Amniotic stem cell (primary cell): ENCODE data around the gene BROX.
"Not testable (repeated sequence)": the region's sequence is repeated elsewhere in the genome, so short reads cannot be mapped to it uniquely, and the experiment has no call there.

Experiments
- DNase-seq: peaks from one replicate; lab custom pipeline; 2025; lab: John Stamatoyannopoulos, UW

BROX gene, protein sequence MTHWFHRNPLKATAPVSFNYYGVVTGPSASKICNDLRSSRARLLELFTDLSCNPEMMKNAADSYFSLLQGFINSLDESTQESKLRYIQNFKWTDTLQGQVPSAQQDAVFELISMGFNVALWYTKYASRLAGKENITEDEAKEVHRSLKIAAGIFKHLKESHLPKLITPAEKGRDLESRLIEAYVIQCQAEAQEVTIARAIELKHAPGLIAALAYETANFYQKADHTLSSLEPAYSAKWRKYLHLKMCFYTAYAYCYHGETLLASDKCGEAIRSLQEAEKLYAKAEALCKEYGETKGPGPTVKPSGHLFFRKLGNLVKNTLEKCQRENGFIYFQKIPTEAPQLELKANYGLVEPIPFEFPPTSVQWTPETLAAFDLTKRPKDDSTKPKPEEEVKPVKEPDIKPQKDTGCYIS

DNA sequence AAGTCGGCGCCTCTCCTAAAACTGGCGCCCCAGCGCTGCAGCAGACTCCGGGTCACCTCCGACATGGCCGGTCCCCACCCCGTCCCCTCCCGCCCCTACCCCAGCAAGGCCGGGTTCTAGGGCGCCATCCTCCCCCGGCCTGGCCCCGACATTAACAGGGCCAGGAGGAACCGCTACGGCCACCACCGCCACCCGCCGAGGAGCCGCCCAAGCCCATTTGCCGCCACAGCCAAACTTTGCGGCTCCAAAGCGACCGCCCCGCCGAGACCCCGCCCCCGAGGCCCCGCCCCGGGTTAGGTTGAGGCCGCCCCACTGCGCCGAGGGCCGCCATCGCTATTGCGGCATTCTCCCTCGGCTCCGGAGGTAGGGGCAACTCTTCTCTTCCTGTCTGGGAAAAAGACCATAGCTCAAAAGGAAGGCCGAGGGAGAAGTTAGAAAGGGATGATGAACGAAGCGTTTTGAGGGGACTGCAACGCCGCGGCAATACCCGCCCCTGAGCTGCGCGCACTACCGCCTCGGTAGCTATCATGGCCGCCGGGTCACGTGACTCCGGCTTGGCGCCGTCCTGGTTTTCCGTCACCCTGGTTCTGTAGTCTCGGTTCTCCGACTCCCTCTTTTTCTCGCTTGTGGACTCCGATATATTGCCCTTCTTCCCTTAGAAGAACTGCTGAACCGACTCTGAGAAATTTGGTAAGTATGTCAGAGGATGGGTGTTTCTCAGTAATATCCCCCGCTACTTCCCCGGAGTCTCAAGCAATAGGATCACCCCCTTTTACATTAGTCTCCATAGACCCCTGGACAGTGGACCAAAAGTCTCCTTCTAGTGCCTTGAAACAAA is at the start of gene BROX, which contains the start of gene AIDA:
Gene BROX, plus strand, starts transcription at position 312 of the 838 bp plus-strand sequence. CDS start 3,136 bp downstream, outside the sequence.
Gene AIDA, minus strand, starts transcription at position 239 of the 838 bp plus-strand sequence. Its CDS starts 174 bp downstream, at position 65.
- peak; percentile 65 for DNase-seq

DNA sequence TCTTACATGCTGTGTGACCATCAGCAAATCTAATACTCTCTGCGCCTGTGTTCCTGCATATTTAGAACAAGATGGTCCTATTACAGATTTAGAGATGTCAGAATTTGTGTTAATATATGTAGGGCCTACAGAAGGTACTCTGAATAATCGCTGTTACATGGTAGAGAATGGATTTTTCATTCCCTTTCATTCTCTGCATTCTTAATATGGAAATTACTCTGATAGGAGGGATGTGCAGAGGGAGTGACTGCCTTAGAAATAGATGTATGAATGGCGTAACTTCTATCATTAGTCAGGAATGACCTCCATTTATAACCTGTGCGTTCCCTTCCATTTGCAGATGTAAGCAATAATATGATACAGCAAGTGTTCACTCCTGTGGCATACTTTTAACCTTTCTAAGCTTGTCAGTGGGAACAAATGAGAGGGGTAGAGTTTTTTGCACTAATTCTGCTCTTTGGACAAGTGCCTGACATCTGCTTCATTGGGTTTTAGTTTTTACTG is 48.9 kb upstream of the BROX start:
- no peak for DNase-seq

DNA sequence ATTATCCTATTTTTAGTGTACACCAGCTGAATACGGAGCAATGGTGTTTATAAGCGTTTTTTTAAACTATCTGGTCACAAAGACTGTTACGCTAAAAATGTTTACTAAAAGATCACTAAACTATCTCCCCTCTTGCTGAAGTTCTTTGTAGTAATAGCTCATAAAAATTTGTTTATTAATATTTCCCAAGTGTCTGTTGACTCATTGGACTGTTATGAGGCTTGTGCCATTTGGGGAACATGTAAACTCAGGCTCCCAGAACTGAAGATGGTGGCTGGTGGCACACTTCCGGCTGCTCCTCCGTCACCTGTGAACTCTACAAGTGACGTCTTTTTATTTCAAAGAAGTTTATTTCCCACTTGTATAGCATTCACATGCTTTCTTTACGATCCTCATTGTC is 46.4 kb upstream of the BROX start:
- DNase-seq: no peak

DNA sequence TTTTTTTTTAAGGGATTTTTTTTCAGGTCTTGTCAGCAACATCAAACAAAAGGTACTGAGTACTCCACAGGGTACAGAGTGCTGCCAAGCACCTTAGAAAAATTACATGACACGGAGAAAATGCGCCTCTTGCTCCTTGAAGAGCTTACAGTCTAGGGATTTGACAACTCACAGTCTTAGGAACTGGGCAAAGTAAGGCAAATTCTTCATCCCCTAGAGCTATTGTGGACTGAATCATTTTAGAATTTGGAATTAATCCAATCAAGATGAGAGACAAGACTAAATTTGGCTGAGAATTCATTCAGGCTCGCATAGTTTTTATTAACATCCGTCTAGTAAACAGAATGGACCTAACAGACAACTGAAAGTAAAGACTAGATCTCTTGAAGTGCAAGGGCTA is 44.2 kb upstream of the BROX start:
- not testable (repeated sequence) for DNase-seq

DNA sequence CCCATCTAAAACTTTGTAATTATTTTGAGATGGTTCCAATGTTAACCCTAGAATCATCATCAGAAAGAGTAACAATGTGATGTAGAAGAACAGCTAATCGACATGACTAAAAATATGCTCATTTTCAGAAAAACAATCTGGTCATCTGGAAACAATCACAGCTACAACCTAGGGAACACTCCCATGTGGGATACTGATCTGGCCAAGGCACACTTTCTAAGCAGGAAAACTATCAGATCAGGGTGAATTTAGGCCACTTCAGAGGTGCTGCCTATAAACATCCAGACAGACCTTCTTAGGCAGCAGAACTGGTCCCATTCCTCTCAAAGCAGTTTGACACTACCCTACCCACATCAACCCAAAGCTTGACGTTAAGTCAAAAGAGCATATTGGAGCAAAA is 43.3 kb upstream of the BROX start:
- not testable (repeated sequence) for DNase-seq

DNA sequence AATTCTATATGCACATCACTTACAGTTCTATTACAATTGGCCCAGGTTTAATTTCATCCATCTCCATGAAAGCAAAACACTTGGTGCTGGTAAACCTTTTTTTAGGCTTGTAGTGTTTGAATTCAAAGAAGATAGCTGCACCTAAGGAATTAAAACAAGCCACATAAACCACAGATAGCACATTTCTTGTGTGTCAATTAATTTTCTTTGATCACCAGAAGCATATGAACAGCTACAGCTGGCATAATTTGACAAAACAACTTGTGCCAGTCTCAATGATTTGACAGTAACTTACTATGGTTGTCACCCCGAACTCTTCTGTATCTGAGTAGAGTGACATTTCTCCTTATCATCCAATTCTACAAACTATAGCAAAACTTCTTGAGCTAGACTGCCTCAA is 42.3 kb upstream of the BROX start:
- no peak for DNase-seq

DNA sequence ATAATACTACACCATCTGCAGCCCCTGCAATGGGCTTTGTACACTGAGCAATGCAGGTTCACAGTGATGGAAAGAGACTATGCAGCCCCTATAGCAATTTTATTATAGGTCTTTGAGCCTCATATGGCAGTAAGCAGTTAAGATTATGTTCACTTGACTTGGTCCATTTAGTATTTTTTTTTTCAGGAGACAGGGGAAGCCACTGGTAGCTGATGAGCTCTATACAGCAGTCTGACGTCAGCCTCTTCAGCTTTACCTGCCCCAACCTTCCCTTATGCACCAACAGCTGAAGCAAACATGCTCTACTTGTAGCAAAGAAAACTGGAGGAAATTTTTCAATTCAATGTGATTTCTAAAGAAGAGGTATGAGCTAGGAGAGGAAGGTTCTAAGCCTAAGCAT is 32.3 kb upstream of the BROX start:
- DNase-seq: no peak

DNA sequence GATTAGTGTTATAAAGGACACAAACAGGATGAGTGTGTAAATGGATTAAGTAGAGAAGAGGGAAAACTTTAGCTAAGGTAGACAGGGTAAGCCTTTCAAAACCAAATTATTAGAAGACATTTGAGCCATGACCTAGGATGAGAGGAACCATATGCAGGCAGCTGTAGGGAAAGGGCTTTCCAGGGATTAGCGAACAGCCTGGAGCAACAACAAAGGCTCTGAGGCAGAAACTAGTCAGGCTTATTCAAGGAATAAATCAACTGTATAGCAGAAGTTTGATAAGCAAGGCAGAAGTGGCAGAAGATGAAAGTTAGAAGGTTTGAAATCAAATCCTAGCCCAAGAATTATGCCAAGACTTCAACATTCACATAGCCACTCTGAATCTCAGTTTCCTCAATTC is 21.3 kb upstream of the BROX start:
- no peak for DNase-seq

DNA sequence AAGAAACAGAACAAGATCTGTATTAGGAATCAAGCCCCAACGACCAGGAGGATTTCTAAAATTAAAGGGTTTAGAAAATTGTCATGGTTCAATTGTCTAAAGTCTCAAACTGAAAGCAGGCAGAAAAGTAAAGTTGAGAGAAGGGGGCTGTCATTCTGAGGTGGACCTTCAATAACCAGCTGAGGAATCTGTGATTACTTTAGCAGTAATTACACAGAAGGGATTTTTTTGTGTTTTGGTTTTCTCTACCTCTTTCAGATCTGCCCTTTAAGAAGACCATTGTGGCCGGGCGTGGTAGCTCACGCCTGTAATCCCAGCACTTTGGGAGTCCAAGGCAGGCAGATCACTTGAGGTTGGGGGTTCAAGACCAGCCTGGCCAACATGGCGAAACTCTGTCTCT is 17.4 kb upstream of the BROX start:
- no peak for DNase-seq

DNA sequence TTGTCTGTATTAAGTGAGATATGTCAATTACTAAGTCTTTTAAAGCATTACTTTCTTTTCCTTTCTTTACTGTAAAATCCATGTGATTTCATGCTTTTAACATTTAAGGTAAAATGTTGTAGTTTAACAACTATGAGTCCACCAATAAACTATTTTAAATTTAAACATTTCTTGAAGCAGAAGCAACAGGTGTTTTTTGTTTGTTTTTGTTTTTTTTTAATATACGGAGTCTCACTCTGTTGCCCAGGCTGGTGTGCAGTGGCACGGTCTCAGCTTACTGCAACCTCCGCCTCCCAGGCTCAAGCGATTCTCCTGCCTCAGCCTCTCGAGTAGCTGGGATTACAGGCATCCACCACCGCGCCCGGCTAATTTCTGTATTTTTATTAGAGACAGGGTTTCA is 15.6 kb upstream of the BROX start:
- no peak for DNase-seq

DNA sequence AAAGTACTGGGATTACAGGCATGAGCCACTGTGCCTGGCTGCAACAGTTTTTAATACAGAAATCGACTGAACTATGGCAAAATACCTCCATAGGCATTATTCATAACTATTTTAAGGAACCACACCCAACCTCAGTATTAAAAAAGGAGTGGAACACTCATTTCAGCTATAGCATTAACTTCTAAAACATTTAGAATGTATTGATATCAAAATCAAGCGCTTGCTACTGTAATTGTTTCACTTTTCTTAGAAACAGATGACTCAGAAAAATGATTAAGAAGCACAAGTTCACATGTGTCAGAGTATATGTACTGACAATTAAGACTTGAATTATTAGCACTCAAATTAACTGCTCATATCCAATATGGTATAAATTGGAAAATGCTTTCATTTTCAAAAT is 15.2 kb upstream of the BROX start:
- DNase-seq: no peak

DNA sequence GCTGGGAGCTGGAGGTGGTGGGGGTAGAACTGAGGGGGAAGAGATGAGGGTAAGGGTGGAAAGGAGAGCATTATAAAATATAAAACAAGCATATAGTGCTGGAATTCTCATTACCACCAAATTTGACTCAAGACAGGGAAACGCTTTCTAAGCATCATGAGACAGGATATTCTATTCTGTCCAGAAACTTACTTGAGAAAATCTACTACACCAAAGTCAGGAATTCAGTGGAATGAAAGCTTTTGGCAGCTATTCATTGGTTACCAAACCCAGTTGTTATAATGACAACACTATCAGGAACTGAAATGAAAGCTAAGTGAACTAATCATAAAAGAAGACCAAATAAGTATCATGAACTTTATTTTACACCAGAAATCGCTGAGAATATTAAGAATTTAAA is 14.5 kb upstream of the BROX start:
- DNase-seq: no peak

DNA sequence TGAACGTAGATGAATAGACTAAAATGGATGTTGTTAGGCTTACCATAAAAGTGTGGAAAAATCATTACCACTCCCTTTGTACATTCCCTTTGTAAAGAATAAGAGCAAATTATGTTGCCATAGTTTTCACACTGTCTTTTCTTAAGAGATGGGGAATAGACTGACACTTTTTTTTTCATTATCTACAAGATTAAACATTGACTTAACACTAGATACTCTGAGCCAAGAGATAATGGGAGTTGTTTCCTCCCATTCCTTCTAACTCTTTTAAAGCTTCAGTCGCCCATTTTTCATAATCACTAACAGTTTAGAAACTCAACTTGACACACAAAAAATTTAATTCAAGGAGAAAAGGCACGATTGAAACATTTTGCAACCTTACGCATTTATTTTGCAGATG is 10.2 kb upstream of the BROX start:
- DNase-seq: no peak

DNA sequence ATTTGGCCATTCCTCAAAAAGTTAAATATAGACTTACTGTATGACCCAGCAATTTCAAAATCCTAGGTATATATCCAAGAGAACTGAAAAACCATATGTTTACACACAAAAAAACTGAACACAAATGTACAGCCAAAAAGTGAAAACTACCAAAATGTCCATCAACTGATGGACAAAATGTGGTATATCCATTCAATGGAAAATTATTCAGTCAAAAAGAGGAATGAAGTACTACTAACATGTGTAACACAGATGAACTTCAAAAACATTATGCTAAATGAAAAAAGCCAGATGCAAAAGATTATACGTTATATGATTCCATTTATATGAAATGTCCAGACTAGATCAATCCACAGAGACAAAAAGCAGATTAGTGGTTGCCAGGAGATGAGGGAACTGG is 8.1 kb upstream of the BROX start:
- no peak for DNase-seq

DNA sequence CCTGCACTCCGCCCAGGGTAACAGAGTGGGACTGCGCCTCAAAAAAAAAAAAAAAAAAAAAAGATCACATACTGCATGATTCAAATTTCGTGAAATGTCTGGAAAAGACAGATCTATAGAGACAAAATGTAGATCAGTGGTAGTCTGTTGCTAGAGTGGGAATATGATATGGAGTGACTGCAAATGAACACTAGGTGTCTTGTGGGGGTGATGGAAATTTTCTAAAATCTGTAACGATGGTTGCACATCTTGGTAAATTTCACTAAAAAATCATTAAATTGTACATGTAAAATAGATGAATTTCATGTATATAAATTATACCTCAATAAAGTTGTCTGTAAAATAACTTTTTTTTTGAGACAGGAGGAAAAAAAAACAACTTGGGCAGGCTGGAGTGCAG is 5.5 kb upstream of the BROX start:
- DNase-seq: no peak

DNA sequence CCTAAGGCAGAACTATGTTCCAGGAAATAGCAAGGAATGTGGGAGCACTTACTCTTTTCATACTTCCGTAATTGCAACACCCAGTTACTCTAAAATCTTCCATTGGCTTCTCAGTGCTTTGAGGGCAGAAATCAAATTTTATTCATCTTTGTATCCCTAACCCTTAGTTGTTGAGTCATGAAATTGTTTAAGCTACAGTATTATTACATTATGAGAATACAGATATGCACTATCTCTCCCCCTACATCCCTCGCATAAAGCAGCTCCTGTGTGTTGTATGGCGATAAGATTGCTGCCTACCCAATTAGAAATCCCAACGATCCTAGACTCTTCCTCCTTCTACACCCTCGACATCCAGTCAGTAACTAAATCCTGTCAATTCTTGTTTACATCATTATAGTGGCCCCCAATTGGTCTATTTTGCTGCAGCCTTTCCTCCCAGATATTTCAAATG is 2.6 kb upstream of the BROX start:
- DNase-seq: no peak

DNA sequence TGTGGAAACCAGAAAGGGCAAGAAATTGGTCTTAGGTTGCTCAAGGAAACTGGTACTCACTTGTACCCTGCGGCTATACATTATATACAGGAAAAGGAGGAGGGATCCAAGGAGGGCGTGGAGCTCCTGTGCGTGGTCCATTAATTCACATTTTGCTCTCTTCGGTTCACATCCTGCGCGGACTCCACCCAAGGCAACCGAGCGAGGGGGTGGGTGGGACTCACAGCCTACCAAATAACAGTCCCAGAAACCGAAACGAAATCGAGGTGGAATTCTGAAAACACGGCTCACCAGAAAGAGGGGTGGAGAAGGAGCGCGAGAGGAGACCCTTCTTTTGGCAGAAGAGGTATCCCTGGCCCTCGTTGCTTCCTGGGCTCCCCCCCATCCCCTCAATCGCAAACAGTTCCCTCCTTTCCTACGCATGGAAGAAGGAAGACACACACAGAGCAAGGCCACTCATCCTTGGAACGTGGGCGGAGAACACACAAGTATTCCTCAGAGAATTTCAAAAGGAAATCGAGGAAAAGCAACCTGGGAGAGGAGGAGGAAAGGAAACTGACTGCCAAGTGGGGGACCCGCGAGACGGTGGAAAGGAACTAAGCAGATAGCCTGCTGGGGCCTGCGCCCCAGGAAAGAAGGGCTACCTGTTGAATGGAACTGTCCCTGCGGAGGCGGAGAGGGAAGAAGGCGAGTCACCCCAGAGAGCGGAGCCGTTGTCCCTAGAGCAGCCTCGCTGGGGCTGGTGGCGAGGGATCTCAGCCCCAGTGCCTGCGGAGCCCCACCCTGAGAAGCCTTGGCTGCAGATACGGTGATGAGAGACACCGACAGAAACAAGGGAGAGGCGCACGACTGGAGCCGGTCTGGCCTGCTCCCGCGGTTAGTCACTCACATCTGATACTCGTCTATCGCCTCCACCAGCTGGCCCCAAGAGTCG is 778 bp upstream of the BROX start:
- peak; percentile 56 for DNase-seq

DNA sequence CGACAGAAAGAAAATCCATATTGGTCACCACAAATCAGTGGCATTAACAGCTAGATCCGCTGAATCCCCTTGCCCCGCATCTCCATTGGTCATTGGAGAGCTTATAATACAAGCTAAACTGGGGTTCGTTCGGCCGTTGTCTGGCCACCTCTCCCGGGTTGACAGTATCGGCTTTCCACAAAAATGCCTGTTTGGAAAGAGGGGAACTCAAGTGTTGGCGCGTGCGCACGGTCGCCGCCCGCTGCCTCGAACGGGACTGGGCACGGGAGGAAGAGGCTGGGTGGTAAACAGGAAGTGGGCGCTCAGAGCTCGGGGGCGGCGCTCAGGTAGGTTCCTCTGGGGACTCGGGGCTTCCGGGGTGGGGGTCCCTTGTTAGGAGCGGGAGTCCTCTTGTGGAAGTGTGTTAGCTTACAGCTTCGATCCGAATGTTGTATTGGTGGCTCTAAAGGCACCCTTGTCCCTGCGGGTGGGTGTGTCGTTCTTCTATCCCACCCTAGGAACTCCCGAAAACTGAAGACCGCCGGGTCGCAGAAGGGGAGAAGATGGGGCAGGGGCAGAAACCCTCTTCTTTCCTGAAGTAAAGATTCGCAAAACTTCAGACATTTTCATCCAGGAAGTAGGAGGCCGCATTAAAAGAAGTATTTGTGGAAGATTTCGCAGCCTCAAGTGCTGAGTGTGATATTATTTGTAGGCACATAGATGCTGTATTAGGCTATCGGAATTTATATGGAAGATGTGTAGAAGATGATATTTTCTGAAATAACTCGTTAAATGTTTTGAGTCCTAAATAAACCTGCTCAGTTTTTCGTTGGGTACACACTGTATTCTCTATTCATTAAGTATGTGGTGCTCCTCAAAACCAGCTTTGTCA is 962 bp downstream of the BROX start:
- DNase-seq: peak; percentile 94

DNA sequence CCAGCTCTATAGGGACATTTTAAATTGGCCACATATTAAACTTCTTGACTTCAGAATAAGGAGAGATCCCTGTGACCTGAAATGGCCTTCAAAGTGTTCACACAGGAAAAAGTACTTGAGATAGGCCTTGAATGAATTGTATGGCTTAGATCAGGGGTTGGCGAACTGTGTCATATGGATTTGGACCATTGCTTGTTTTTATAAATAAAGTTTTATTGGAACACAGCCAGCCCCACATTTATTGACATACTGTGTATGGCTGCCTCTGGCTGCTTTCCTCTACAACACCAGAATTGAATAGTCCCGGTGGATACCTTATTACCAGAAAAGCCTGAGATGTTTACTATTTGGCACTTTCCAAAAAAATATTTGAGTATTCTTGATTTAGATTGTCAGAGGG is 4.0 kb downstream of the BROX start:
- no peak for DNase-seq

DNA sequence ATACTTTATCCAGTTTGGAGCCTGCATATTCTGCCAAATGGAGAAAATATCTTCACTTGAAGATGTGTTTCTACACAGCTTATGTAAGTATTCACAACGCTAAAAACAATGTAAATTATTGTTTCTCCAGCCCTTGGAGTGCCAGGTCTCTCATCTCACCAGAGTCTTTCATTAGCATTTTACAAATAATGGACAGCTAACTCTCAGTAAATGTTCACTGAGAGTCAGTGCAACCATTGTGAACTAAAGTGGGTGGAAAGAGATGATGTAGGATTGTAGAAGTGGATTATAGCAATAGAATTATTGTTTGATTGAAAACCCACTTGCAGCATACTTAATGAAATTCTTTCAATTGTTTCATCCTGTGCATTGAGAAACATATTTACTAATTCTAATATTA is 16.4 kb downstream of the BROX start:
- DNase-seq: no peak

DNA sequence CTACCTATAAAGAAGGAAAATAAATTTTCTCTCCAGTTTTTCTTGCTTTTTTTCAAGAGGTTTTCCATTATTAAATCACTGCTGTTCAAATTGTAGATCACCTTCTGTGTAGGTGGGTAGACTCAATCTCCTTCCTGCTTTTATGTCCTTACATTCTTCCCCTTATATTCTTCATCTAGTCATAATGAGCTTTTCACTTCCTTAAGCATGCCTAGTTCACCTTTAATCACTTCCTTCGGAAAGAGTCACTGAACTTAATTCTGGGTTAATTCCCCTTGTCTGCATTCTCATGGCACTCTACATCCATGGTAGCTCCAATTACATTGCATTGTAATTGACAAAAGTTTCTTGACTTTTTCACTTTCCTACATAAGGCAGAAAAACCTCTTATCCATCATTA is 18.5 kb downstream of the BROX start:
- no peak for DNase-seq
